ENCODE data around the gene CCDC88C. TPM values are rescaled to one million over a fixed set of nuclear protein-coding genes. Genes with fewer than 3 reads are reported as not detected.

CCDC88C gene
- total RNA-seq, 6 donors from 2014 or later = 33.1 to 119 (median 54.5) TPM

- peak in 1 of 2 donors; percentile 77 for DNase-seq
- no peaks in the 10 kb centered on the region for H3K9me3 ChIP-seq
- H3K4me1 ChIP-seq = peaks cover 70 to 96% (median 90%) of the 10 kb centered on the region in 4 donors
- 85 to 88% methylated on average over 26 of the region's 26 CpGs for WGBS, 2 donors
- no peak overlapping the region for H3K4me3 ChIP-seq
- no peak for ATAC-seq (ENCODE audit: low FRiP score in 2 of 2)
- H3K36me3 ChIP-seq = no peaks in the 10 kb centered on the region
- no peak for TF ChIP-seq POLR2AphosphoS5 (IDR thresholded peaks at IDR 0.05)
- TF ChIP-seq, protein P1, sequence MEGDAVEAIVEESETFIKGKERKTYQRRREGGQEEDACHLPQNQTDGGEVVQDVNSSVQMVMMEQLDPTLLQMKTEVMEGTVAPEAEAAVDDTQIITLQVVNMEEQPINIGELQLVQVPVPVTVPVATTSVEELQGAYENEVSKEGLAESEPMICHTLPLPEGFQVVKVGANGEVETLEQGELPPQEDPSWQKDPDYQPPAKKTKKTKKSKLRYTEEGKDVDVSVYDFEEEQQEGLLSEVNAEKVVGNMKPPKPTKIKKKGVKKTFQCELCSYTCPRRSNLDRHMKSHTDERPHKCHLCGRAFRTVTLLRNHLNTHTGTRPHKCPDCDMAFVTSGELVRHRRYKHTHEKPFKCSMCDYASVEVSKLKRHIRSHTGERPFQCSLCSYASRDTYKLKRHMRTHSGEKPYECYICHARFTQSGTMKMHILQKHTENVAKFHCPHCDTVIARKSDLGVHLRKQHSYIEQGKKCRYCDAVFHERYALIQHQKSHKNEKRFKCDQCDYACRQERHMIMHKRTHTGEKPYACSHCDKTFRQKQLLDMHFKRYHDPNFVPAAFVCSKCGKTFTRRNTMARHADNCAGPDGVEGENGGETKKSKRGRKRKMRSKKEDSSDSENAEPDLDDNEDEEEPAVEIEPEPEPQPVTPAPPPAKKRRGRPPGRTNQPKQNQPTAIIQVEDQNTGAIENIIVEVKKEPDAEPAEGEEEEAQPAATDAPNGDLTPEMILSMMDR (IDR thresholded peaks at IDR 0.05) = no peak
- TF ChIP-seq EP300 (IDR thresholded peaks at IDR 0.05) = no peak
- no peak for TF ChIP-seq POLR2A (IDR thresholded peaks at IDR 0.05)
- no peaks in the 10 kb centered on the region for H3K27me3 ChIP-seq
- H3K27ac ChIP-seq = peak overlapping the region in 2 of 4 donors; percentile 47 to 54
Measured at GRCh38 chr14:91374879-91375702, 42.5 kb downstream of the CCDC88C start.

DNA sequence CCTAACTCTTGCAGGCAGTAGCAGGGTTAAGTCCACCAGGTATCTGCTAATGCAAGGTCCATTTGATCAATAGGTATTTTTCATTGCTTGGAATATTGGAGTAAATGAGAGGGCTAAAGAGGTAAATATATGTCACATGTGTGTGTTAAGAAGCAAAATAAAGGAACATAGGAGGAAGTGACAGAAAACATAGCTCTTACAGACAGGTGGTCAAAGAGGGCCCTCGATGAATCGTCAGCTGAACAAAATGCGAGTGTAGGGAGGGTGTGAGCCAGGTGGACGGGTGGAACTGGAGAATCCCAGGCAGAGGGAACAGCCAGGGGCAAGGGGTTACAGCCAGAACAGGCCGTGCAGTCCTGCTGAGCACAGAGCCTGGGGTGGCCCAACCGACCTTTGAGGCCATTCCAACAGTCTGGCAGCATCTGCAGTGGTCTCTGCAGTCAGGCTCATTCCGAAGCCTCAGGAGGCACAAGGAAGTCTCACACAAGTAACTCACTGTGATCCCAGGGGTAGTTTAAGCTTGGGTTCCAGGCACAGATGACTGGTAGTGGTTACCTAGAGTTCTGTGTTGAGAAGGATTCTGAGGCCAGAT, 43.2 kb downstream of the CCDC88C start:
- no peaks in the 10 kb centered on the region for H3K9me3 ChIP-seq
- ATAC-seq (ENCODE audit: low FRiP score in 2 of 2) (no peak), DNase-seq (no peak)
- peak overlapping the region in 3 of 4 donors; percentile 47 to 70 (median 54) for H3K27ac ChIP-seq
- WGBS, 2 donors = 69 to 76% methylated on average over 7 of the region's 7 CpGs
- H3K36me3 ChIP-seq = no peaks in the 10 kb centered on the region
- no peaks in the 10 kb centered on the region for H3K27me3 ChIP-seq
- peaks cover 70 to 97% (median 92%) of the 10 kb centered on the region in 4 donors for H3K4me1 ChIP-seq
- TF ChIP-seq, protein P1 (IDR thresholded peaks at IDR 0.05) = no peak
- TF ChIP-seq POLR2AphosphoS5 (IDR thresholded peaks at IDR 0.05) = no peak
- no peak for TF ChIP-seq POLR2A (IDR thresholded peaks at IDR 0.05)
- TF ChIP-seq EP300 (IDR thresholded peaks at IDR 0.05) = no peak
- no peak overlapping the region for H3K4me3 ChIP-seq

DNA sequence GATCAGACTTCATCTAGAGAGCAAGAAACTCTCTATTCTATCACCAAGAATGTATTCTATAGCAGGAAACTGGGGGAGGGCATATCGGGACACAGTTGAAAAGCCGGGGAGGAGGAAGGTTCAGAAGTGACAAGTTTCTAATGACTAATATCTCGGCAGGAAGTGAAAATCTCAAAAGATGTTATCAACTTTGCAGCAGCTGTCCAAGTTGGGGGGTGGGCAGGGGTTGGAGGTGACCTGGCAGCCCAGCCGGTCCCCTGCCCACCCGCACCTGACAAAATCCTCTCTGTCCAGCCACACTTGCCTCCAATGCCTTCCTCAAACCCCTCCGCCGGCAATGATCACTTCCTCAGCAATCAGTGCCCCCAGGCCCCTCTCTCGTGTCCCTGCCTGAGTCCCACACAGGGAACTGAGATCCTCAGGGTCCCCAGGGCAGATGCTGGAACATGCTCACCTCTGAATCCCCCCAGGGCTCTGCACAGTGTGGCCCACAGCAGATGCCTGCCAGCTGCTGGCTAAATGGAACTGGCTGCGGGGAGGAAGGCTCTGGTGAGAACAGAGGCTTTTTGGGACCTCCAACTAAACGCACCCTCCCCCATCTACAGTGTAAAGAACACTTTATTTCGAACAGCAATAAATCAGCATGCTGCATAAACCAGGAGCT, 43.9 kb downstream of the CCDC88C start:
- Histone ChIP-seq H3K27ac (peak overlapping the region; percentile 3 to 70 (median 51)), H3K4me1 (peaks cover 70 to 98% (median 92%) of the 10 kb centered on the region in 4 donors), H3K27me3 (no peaks in the 10 kb centered on the region), H3K4me3 (no peak overlapping the region), H3K36me3 (no peaks in the 10 kb centered on the region), H3K9me3 (no peaks in the 10 kb centered on the region)
- 32 to 38% methylated on average over 11 of the region's 11 CpGs for WGBS, 2 donors
- DNase-seq (no peak), ATAC-seq (ENCODE audit: low FRiP score in 2 of 2) (no peak)
- TF ChIP-seq POLR2A (IDR thresholded peaks at IDR 0.05) (no peak), POLR2AphosphoS5 (IDR thresholded peaks at IDR 0.05) (no peak), EP300 (IDR thresholded peaks at IDR 0.05) (no peak)
- TF ChIP-seq, protein P1 (IDR thresholded peaks at IDR 0.05) = no peak

- no peaks in the 10 kb centered on the region for H3K27me3 ChIP-seq
- H3K27ac ChIP-seq = peak overlapping the region in 3 of 4 donors; percentile 48 to 70 (median 54)
- peaks cover 63 to 96% (median 86%) of the 10 kb centered on the region in 4 donors for H3K4me1 ChIP-seq
- no peak for TF ChIP-seq EP300 (IDR thresholded peaks at IDR 0.05)
- TF ChIP-seq, protein P1 (IDR thresholded peaks at IDR 0.05) = no peak
- no peak for TF ChIP-seq POLR2AphosphoS5 (IDR thresholded peaks at IDR 0.05)
- no peak for TF ChIP-seq POLR2A (IDR thresholded peaks at IDR 0.05)
- no peak overlapping the region for H3K4me3 ChIP-seq
- no peaks in the 10 kb centered on the region for H3K9me3 ChIP-seq
- no peaks in the 10 kb centered on the region for H3K36me3 ChIP-seq
- no peak for DNase-seq
- WGBS, 2 donors = 24 to 47% methylated on average over 8 to 17 of the region's 17 CpGs
- no peak for ATAC-seq (ENCODE audit: low FRiP score in 2 of 2)
Measured at GRCh38 chr14:91372671-91373495, 44.7 kb downstream of the CCDC88C start.

Measured in upper lobe of left lung (tissue), 6 donors.